H1 (cell line): ENCODE data around the gene CLUH. TPM values are rescaled to one million over a fixed set of nuclear protein-coding genes. Genes with fewer than 3 reads are reported as not detected.

Experiments
- CTCF ChIA-PET: fragments of 300-600 bp; sonication (Branson Sonifier 250); formaldehyde crosslinking; loops from one replicate; lab custom pipeline; 2021; ENCODE audit not compliant: partially characterized antibody; lab: Charles Lee
- POLR2A ChIA-PET: fragments of 300-600 bp; sonication (Branson Sonifier 250); formaldehyde crosslinking; loops from one replicate; lab custom pipeline; 2021; ENCODE audit warnings: inconsistent platforms; ENCODE audit not compliant: partially characterized antibody; lab: Charles Lee
- DNase-seq, 2 experiments: peaks; one replicate each; pipeline versions ENCODE4 v3.0.0 to v3.0.0-alpha.2; 2010 to 2022; ENCODE audit warnings: low spot score in 2 of 2, low read depth in 1 of 2, mixed read lengths in 1 of 2
- FAIRE-seq: peaks from 2 replicates; lab custom pipeline; 2011; peaks lifted over from hg19 to GRCh38; lab: Jason Lieb, UNC
- H2AFZ ChIP-seq: 2 replicates; pipeline ENCODE4 v1.8.1; 2012; ENCODE audit warnings: low read length, inconsistent platforms
- H2AK5ac ChIP-seq: 2 replicates; pipeline ENCODE4 v1.6.1; 2013; ENCODE audit warnings: low read depth, low read length
- H2BK120ac ChIP-seq: replicated peaks from 2 replicates; pipeline ENCODE3; 2013; ENCODE audit warnings: low read depth, low read length, inconsistent platforms
- H2BK12ac ChIP-seq: 2 replicates; pipeline ENCODE4 v1.6.1; 2013; ENCODE audit warnings: low read depth, low read length
- H2BK15ac ChIP-seq: 2 replicates; pipeline ENCODE4 v1.6.1; 2013; ENCODE audit warnings: low read length
- H2BK20ac ChIP-seq: 2 replicates; pipeline ENCODE4 v1.6.1; 2013; ENCODE audit warnings: low read length
- H2BK5ac ChIP-seq: 2 replicates; pipeline ENCODE4 v1.6.1; 2013; ENCODE audit warnings: low read depth, low read length
- H3K14ac ChIP-seq: 2 replicates; pipeline ENCODE4 v1.6.1; 2013; ENCODE audit warnings: inconsistent platforms; ENCODE audit not compliant: insufficient read length
- H3K18ac ChIP-seq: 2 replicates; pipeline ENCODE4 v1.6.1; 2013; ENCODE audit warnings: low read length; ENCODE audit errors: extremely low read depth
- H3K23ac ChIP-seq: 2 replicates; pipeline ENCODE4 v1.6.1; 2013; ENCODE audit warnings: inconsistent platforms; ENCODE audit not compliant: insufficient read length
- H3K23me2 ChIP-seq: 2 replicates; pipeline ENCODE4 v1.6.1; 2013; ENCODE audit warnings: low read depth, low read length
- H3K27ac ChIP-seq: 2 replicates; pipeline ENCODE4 v1.6.1; 2011; ENCODE audit warnings: low read depth, low read length, inconsistent platforms
- H3K27me3 ChIP-seq, 4 experiments: replicated peaks in 1 of 4; 1 replicate in 1 of 4; 2 replicates in 3 of 4; pipeline versions ENCODE4 v1.6.1 to v1.8.1; 2011 to 2013; ENCODE audit warnings: low read length in 3 of 4, mild to moderate bottlenecking in 3 of 4, inconsistent platforms in 2 of 4, mixed read lengths in 2 of 4, moderate library complexity in 1 of 4; ENCODE audit not compliant: control insufficient read depth in 3 of 4, insufficient read depth in 3 of 4; ENCODE audit errors: extremely low read depth in 1 of 4
- H3K36me3 ChIP-seq, 4 experiments: 2 replicates each; pipeline versions ENCODE4 v1.6.1 to v1.8.1; 2011 to 2013; ENCODE audit warnings: mild to moderate bottlenecking in 4 of 4, low read length in 3 of 4, moderate library complexity in 2 of 4, control low read depth in 1 of 4, inconsistent platforms in 1 of 4; ENCODE audit not compliant: insufficient read depth in 4 of 4, control insufficient read depth in 2 of 4
- H3K4ac ChIP-seq: replicated peaks from 2 replicates; pipeline ENCODE3; 2013; ENCODE audit warnings: low read length, low read depth, mixed read lengths, inconsistent platforms; ENCODE audit not compliant: insufficient read length
- H3K4me1 ChIP-seq, 4 experiments: replicated peaks in 1 of 4; 1 replicate in 1 of 4; 2 replicates in 3 of 4; pipeline versions ENCODE4 v1.6.1 to v1.8.1; 2011 to 2013; ENCODE audit warnings: low read length in 3 of 4, inconsistent platforms in 2 of 4, mixed read lengths in 1 of 4; ENCODE audit not compliant: insufficient read depth in 4 of 4, control insufficient read depth in 3 of 4
- H3K4me2 ChIP-seq, 2 experiments: 2 replicates each; pipeline versions ENCODE4 v1.6.1 to v1.8.1; 2011 to 2013; ENCODE audit warnings: low read depth in 2 of 2, low read length in 2 of 2, control low read depth in 1 of 2, inconsistent platforms in 1 of 2, mild to moderate bottlenecking in 1 of 2; ENCODE audit not compliant: insufficient read depth in 1 of 2
- H3K4me3 ChIP-seq, 4 experiments: fragments of 200-600, 300-600 bp in 1 of 4; sonication (generic), shearing (Covaris generic), sonication (Bioruptor Twin) in 1 of 4; 2 replicates each; pipeline versions ENCODE4 v1.5.1 to v1.8.1; 2011 to 2016; ENCODE audit warnings: low read length in 4 of 4, low read depth in 3 of 4, control low read depth in 2 of 4, inconsistent platforms in 2 of 4, mild to moderate bottlenecking in 2 of 4, mixed read lengths in 1 of 4, moderate library complexity in 1 of 4; ENCODE audit not compliant: insufficient read depth in 2 of 4; ENCODE audit errors: extremely low read depth in 1 of 4
- H3K56ac ChIP-seq: replicated peaks from 2 replicates; pipeline ENCODE3; 2013; ENCODE audit warnings: low read depth, mild to moderate bottlenecking, mixed read lengths, low read length, inconsistent platforms; ENCODE audit not compliant: insufficient read length
- H3K79me1 ChIP-seq: 2 replicates; pipeline ENCODE4 v1.6.1; 2013; ENCODE audit warnings: low read depth, low read length, control low read depth
- H3K79me2 ChIP-seq, 2 experiments: 2 replicates each; pipeline versions ENCODE4 v1.6.1 to v1.8.1; 2012 to 2013; ENCODE audit warnings: low read length in 2 of 2, mild to moderate bottlenecking in 2 of 2, inconsistent platforms in 1 of 2; ENCODE audit not compliant: insufficient read depth in 2 of 2, control insufficient read depth in 1 of 2
- H3K9ac ChIP-seq, 4 experiments: replicated peaks in 1 of 4; 1 replicate in 1 of 4; 2 replicates in 3 of 4; pipeline versions ENCODE4 v1.6.1 to v1.8.1; 2011 to 2013; ENCODE audit warnings: low read depth in 3 of 4, low read length in 3 of 4, control low read depth in 2 of 4, mild to moderate bottlenecking in 2 of 4, moderate library complexity in 2 of 4, inconsistent platforms in 1 of 4; ENCODE audit errors: extremely low read depth in 1 of 4
- H3K9me3 ChIP-seq, 2 experiments: 2 replicates each; pipeline versions ENCODE4 v1.6.1 to v1.8.1; 2012 to 2013; ENCODE audit warnings: mild to moderate bottlenecking in 2 of 2, moderate library complexity in 2 of 2, control low read depth in 1 of 2, inconsistent platforms in 1 of 2, low read depth in 1 of 2, low read length in 1 of 2, mixed read lengths in 1 of 2; ENCODE audit not compliant: insufficient read depth in 2 of 2
- H4K20me1 ChIP-seq, 2 experiments: replicated peaks in 1 of 2; 2 replicates each; pipeline versions ENCODE3 to v1.8.1; 2011 to 2013; ENCODE audit warnings: inconsistent platforms in 2 of 2, low read length in 2 of 2, mild to moderate bottlenecking in 1 of 2; ENCODE audit not compliant: insufficient read depth in 2 of 2, control insufficient read depth in 1 of 2
- H4K5ac ChIP-seq: 2 replicates; pipeline ENCODE4 v1.6.1; 2013; ENCODE audit warnings: low read length, low read depth, mixed read lengths, inconsistent platforms; ENCODE audit not compliant: insufficient read length
- H4K8ac ChIP-seq: 2 replicates; pipeline ENCODE4 v1.8.0; 2013; ENCODE audit warnings: mild to moderate bottlenecking, moderate library complexity, low read length, inconsistent platforms; ENCODE audit not compliant: insufficient read depth; ENCODE audit errors: extremely low read depth
- H4K91ac ChIP-seq: replicated peaks from 2 replicates; pipeline ENCODE3; 2013; ENCODE audit warnings: low read length, mixed read lengths, inconsistent platforms; ENCODE audit not compliant: insufficient read length
- BCL11A ChIP-seq, 2 experiments: IDR thresholded peaks; one replicate each; pipeline ENCODE4 v1.6.1; 2011; ENCODE audit warnings: low read depth in 2 of 2, low read length in 2 of 2, mild to moderate bottlenecking in 2 of 2
- BRCA1 ChIP-seq: IDR thresholded peaks from 2 replicates; pipeline ENCODE4 v1.6.1; 2012; ENCODE audit warnings: low read depth, low read length, improper control_type of control experiment
- KDM4A ChIP-seq: IDR thresholded peaks from one replicate; pipeline ENCODE4 v1.7.1; 2012; ENCODE audit warnings: low read depth, mild to moderate bottlenecking, moderate library complexity, low read length, inconsistent platforms; ENCODE audit not compliant: severe bottlenecking
- PHF8 ChIP-seq: fragments of 200-600 bp; sonication (generic); conservative IDR thresholded peaks from 2 replicates; pipeline ENCODE4 v1.7.1; 2012; ENCODE audit warnings: low read depth, mild to moderate bottlenecking, inconsistent platforms, low read length, moderate library complexity
- SAP30 ChIP-seq: fragments of 300-600 bp; sonication (generic); IDR thresholded peaks from 2 replicates; pipeline ENCODE4 v1.7.1; 2012; ENCODE audit warnings: low read length, moderate library complexity, mild to moderate bottlenecking, inconsistent platforms; ENCODE audit not compliant: insufficient read depth, insufficient replicate concordance
- YY1 ChIP-seq: IDR thresholded peaks from 2 replicates; pipeline ENCODE4 v1.6.1; 2011; ENCODE audit warnings: low read depth, mild to moderate bottlenecking, low read length
- ZNF274 ChIP-seq: IDR thresholded peaks from 2 replicates; pipeline ENCODE4 v1.7.0; 2012; ENCODE audit warnings: low read length, borderline replicate concordance; ENCODE audit errors: extremely low read depth
- WGBS, 2 experiments: shearing (Covaris generic) in 1 of 2; methylation state at CpG; one replicate each; pipeline versions ENCODE4 v1.1.6 to v1.1.7; 2013 to 2015; ENCODE audit warnings: low lambda C conversion rate in 2 of 2, mixed read lengths in 2 of 2, inconsistent platforms in 1 of 2, low coverage in 1 of 2, missing lambda C conversion rate in 1 of 2; ENCODE audit not compliant: insufficient replicate concordance in 2 of 2, insufficient coverage in 1 of 2, insufficient read length in 1 of 2; ENCODE audit errors: extremely low coverage in 1 of 2, missing lambda C conversion rate in 1 of 2; 5-methylcytosine and 5-hydroxymethylcytosine counted together
- polyA plus RNA-seq, 7 experiments: library from polyadenylated mRNA; depleted of rRNA in 3 of 7; stranded (reverse) in 5 of 7; unstranded in 2 of 7; fragments of >200 nt in 5 of 7; fragments of 200-250 nt in 2 of 7; gene quantifications; 1 replicate in 5 of 7; 2 replicates in 1 of 7; 4 replicates in 1 of 7; pipeline versions ENCODE4 v1.2.1 to v1.2.3, GENCODE V29; 2011 to 2013; ENCODE audit warnings: missing spikeins in 2 of 7, mixed read lengths in 2 of 7
- total RNA-seq: library from RNA; stranded (reverse); fragmentation: NEBNext Ultra II Directional; extraction: Animal tissue kit (Norgen Biotek cat#: 25700); gene quantifications from 2 replicates; pipeline ENCODE4 v1.2.1, GENCODE V29; 2021
- TF ChIP-seq, protein P1 (sequence below): IDR thresholded peaks from 2 replicates; pipeline ENCODE4 v1.6.1; 2012; ENCODE audit warnings: inconsistent platforms
- TF ChIP-seq, protein P2 (sequence below), 3 experiments: IDR thresholded peaks; 1 replicate in 2 of 3; 2 replicates in 1 of 3; pipeline versions ENCODE4 v1.5.1 to v1.6.1; 2011; ENCODE audit warnings: low read length in 3 of 3, mild to moderate bottlenecking in 3 of 3, inconsistent platforms in 2 of 3, low read depth in 1 of 3, moderate library complexity in 1 of 3; ENCODE audit not compliant: insufficient read depth in 1 of 3; ENCODE audit errors: control extremely low read depth in 1 of 3

The CLUH gene
- total and polyA plus RNA-seq, 2 of the 8 experiments (the other 6 are each of a cell fraction or from before 2014, with no cell fraction given): 33.6 to 98.6 TPM

DNA sequence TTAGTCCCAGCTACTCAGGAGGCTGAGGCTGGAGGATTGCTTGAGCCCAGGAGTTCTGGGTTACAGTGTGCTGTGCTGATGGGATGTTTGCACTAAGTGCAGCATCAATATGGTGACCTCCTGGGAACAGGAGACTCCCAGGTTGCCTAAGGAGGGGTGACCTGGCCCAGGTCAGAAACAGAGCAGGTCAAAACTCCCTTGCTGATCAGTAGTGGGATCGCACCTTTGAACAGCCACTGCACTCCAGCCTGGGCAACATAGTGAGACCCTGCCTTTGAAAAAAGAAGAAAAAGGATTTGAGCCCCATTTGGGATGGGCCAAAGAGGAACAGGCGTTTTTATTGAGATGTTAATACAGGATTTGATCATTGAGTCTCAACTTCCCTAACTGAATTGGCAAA, 30.6 kb downstream of the CLUH start:
- CTCF ChIA-PET: interaction anchor here (1.3 kb wide), 1 partner anchor 265 kb away, joined by 4 read pairs; no protein-coding TSS in a partner anchor
- no peaks in the 10 kb centered on the region for H3K79me2 ChIP-seq
- no peaks in the 10 kb centered on the region for H3K4me1 ChIP-seq
- no peaks in the 10 kb centered on the region for H3K9me3 ChIP-seq
- H3K18ac ChIP-seq: no peak overlapping the region
- H3K23me2 ChIP-seq: peaks cover 6% of the 10 kb centered on the region; the same call in 1 of the 2 replicates
- H3K27me3 ChIP-seq: no peaks in the 10 kb centered on the region
- DNase-seq: no peak
- no peak overlapping the region for H2BK20ac ChIP-seq
- no peak overlapping the region for H3K27ac ChIP-seq
- H2AFZ ChIP-seq: no peak overlapping the region
- H3K79me1 ChIP-seq: no peaks in the 10 kb centered on the region
- H2BK15ac ChIP-seq: no peak overlapping the region
- H4K91ac ChIP-seq: no peak overlapping the region
- no peak overlapping the region for H2BK5ac ChIP-seq
- H3K14ac ChIP-seq: no peak overlapping the region
- H3K4ac ChIP-seq: no peak overlapping the region
- H4K20me1 ChIP-seq: peaks cover 0 to 9% of the 10 kb centered on the region in 2 experiments
- H3K4me3 ChIP-seq: no peak overlapping the region
- no peak overlapping the region for H3K23ac ChIP-seq
- H3K36me3 ChIP-seq: peaks cover 9 to 41% (median 21%) of the 10 kb centered on the region in 4 experiments
- no peak overlapping the region for H3K56ac ChIP-seq
- no peak overlapping the region for H2AK5ac ChIP-seq
- no peak overlapping the region for H2BK12ac ChIP-seq
- no peak for FAIRE-seq
- 85% methylated on average over 2 of the region's 2 CpGs; no CpG with 5 or more reads in 1 of the 2 experiments for WGBS, 2 experiments
- no peak overlapping the region for H3K4me2 ChIP-seq
- H2BK120ac ChIP-seq: no peak overlapping the region
- no peak overlapping the region for H4K5ac ChIP-seq
- no peak overlapping the region for H3K9ac ChIP-seq
- H4K8ac ChIP-seq: no peak overlapping the region
- TF ChIP-seq, protein P1, sequence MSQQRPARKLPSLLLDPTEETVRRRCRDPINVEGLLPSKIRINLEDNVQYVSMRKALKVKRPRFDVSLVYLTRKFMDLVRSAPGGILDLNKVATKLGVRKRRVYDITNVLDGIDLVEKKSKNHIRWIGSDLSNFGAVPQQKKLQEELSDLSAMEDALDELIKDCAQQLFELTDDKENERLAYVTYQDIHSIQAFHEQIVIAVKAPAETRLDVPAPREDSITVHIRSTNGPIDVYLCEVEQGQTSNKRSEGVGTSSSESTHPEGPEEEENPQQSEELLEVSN: no peak
- no peak for TF ChIP-seq BCL11A (IDR thresholded peaks at IDR 0.05; ENCODE audit: low read depth in 2 of 2, low read length in 2 of 2)
- no peak for TF ChIP-seq PHF8
- no peak for TF ChIP-seq SAP30
- TF ChIP-seq, protein P2, sequence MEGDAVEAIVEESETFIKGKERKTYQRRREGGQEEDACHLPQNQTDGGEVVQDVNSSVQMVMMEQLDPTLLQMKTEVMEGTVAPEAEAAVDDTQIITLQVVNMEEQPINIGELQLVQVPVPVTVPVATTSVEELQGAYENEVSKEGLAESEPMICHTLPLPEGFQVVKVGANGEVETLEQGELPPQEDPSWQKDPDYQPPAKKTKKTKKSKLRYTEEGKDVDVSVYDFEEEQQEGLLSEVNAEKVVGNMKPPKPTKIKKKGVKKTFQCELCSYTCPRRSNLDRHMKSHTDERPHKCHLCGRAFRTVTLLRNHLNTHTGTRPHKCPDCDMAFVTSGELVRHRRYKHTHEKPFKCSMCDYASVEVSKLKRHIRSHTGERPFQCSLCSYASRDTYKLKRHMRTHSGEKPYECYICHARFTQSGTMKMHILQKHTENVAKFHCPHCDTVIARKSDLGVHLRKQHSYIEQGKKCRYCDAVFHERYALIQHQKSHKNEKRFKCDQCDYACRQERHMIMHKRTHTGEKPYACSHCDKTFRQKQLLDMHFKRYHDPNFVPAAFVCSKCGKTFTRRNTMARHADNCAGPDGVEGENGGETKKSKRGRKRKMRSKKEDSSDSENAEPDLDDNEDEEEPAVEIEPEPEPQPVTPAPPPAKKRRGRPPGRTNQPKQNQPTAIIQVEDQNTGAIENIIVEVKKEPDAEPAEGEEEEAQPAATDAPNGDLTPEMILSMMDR (IDR thresholded peaks at IDR 0.05; ENCODE audit: control extremely low read depth in 1 of 3, insufficient read depth in 1 of 3, low read depth in 1 of 3, low read length in 3 of 3): no peak
- TF ChIP-seq BRCA1: no peak
- no peak for TF ChIP-seq YY1
- no peak for TF ChIP-seq ZNF274
- no peak for TF ChIP-seq KDM4A
- TF ChIP-seq, all 59 proteins: peak for 0
- POLR2A ChIA-PET: no interaction called here
